ENCODE results near the gene TBCC.

TBCC gene

DNA sequence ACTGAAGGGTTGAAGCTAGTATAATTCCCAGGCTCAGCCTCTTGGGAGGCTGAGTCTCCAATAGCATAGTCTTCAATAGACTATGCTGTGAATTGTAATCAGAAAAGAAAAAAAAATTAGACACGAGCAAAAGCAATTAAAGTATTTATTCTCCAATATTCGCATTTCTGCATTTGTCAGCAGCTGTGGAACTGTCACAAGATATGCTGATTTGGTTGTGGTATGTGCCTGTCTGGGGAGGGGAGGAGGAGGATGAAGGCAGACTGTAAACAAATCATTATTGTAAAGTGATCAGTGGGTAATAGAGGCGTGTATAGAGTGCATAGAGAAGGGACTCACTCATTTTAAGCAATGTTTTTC, 25.8 kb upstream of the TBCC start:
- DNase-seq (ENCODE audit: low read depth in 3 of 3) = no peak

DNA sequence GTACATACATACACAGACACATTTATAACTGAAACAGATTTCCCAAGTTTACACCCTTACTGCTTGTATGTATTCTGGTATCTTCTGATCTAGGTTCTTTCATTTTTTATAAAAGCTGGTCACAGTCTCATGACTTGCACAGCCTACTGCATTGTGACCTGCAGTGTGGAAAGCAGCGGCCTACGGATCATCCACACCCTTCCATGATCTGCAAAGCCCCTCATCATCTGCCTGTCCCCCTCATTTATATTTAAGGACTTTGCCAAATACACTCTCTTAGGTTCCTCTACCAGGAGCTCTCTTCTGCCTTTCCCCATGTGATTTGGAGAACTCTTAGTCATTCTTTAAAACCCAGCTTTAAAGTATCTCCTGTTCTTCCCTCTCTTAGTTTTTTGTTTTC, 23.9 kb upstream of the TBCC start:
- no peak for DNase-seq (ENCODE audit: low read depth in 3 of 3)

DNA sequence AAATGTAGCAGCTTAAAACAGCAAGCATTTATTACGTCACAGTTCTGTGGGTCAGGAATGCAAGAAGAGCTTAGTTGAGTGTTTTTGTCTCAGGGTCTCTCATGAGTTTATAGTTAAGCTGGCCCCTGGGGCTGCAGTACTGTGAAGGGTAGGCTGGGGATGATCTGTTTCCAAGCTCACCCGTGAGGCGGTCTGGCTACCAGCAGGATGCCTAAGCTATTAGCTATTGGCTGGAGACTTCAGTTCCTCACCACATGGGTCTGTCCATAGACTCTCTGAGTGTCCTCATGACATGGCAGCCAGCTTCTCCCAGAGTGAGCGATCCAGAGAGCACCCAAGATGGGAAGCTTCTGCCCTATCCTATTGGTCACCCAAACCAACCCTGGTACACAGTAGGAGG, 23.1 kb upstream of the TBCC start:
- no peak for DNase-seq (ENCODE audit: low read depth in 3 of 3)

DNA sequence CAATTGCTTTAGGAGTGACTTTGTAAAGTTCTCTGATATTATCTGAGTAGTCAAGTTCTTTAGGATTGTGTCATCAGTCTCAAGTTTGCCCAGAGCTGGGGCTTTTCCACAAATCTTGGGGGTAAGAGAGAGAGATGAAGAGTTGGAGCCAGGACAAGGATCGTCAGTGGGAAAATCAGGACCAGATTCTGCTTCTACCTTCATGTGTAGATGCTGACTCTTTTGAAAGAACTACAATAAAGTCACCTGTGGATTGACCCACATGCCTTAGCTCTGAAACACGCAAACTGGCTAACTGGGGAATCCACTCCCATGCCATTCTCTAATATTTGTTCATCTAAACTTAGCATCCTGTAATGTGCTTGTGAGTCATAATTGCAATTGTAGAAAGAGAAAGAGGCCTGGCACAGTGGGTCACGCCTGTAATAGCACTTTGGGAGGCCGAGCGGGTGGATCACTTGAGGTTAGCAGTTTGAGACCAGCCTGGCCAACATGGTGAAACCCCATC, 20.3 kb upstream of the TBCC start:
- DNase-seq (ENCODE audit: low read depth in 3 of 3) = no peak

- DNase-seq (ENCODE audit: low read depth in 3 of 3) = no peak
Measured at GRCh38 chr6:42764911-42765648, 19.2 kb upstream of the TBCC start.

GRCh38 chr6:42762950-42763349, 17.0 kb upstream of the TBCC start:
- no peak for DNase-seq (ENCODE audit: low read depth in 3 of 3)

GRCh38 chr6:42762426-42762859, 16.5 kb upstream of the TBCC start:
- no peak for DNase-seq (ENCODE audit: low read depth in 3 of 3)

DNA sequence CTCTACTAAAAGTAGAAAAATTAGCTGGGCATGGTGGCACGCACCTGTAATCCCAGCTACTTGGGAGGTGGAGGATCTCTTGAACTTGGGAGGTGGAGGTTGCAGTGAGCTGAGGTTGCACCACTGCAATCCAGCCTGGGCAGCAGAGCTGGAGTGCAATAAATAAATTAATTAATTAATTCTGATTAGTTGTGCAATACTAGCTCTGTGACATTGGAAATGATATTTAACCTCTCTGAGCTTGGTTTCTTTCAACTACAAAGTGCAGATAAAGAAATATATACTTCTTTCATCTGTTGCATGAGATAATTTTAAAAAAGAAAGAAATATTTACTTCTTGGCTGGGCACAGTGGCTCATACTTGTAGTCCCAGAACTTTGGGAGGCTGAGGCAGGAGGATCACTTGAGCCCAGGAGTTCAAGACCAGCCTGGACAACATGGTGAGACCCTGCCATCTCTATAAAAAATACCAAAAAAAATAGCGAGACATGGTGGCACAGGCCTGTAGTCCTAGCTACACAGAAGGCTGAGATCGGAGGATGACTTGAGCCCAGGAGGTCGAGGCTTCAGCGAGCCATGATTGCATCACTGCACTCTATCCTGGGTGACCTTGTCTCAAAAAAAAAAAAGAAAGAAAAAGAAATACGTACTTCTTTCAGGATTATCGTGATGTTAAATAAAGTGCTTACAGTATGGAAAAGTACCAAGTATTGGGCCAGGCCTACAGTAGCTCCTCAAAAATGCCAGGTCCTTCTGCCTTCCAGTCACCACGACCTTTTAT, 15.6 kb upstream of the TBCC start:
- DNase-seq (ENCODE audit: low read depth in 3 of 3) = no peak

GRCh38 chr6:42758756-42759430, 13.0 kb upstream of the TBCC start:
- DNase-seq (ENCODE audit: low read depth in 3 of 3) = no peak

DNA sequence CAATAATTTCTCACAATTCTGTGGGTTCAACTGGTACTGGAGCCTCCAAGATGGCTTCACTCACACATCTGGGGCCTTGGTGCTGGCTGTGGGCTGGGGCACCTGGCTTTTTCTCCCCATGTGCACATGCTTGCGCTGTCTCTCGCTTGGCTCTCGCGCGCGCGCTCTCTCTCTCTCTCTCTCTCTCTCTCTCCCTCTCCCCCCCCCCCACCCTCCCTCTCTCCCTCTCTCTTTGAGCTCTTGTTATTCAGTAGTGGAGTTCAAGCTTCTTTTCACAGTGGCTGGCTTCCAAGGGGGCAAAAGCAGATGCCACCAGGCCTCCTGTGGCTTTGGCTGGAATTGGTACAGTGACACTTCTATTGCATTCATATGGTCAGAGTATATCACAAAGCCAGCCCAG, 10.8 kb upstream of the TBCC start:
- no peak for DNase-seq (ENCODE audit: low read depth in 3 of 3)

GRCh38 chr6:42754759-42755158, 8.9 kb upstream of the TBCC start:
- no peak for DNase-seq (ENCODE audit: low read depth in 3 of 3)

DNA sequence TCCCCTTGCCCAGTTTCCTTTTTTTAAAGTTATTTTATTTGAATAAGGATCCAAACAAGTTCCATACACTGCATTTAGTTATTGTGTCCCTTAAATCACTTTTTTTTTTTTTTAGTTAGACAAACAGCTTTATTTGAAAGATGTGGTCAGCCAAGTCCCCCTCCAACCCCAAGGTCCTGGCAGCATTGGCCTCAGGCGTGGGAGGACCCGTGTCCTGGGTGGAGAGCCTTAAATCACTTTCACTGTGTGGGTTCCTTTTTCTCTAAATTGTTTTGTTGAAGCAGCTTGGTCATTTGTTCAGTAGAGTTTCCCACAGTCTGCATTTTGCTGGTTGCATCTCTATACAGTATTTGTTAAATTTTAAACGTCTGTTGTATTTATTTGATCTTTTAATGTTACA, 5.2 kb upstream of the TBCC start:
- no peak for DNase-seq (ENCODE audit: low read depth in 3 of 3)

DNA sequence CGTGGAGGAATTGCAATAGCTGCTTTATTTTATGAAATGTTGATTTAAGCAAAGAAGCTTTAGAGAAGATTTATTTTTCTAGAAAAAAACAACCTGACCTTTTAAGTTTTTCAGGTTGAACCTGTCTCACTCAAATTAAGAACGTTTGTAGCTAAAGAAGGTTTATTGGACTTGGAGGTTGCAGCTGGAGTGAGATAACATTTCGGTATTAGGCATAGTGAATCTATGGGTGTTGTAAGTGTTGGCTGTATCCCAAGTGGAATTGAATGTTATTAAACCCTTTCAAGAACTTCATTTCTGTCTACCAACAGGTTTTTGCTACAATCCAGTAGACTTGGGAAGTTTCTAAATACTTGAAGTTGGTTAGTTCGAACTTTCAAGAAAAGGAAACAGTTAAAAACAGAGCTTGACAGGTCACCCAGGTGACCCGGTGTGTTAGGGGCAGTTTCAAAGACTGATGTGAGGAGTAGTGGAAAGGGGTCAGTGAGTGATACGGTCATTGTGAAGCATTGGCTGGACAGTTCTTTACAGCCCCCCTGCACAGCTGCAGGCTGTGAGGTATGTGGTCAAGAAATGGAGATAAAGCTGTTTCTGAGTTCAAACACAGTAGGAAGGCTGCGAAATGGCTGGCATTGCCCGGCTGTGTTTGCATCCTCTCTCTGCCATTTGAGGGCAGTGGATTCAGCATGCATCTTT, 2.4 kb upstream of the TBCC start:
- no peak for DNase-seq (ENCODE audit: low read depth in 3 of 3)

- DNase-seq (ENCODE audit: low read depth in 3 of 3) = peak; percentile 40 to 57 (median 48)
Measured at GRCh38 chr6:42746463-42747391, 824 bp upstream of the TBCC start.

GRCh38 chr6:42745083-42745639, 742 bp downstream of the TBCC start:
- DNase-seq (ENCODE audit: low read depth in 3 of 3) = no peak

GRCh38 chr6:42744351-42744893, 1.5 kb downstream of the TBCC start:
- DNase-seq (ENCODE audit: low read depth in 3 of 3) = no peak

- no peak for DNase-seq (ENCODE audit: low read depth in 3 of 3)
Measured at GRCh38 chr6:42742116-42742894, 3.6 kb downstream of the TBCC start.

GRCh38 chr6:42740725-42741124, 5.2 kb downstream of the TBCC start:
- DNase-seq (ENCODE audit: low read depth in 3 of 3) = no peak

DNA sequence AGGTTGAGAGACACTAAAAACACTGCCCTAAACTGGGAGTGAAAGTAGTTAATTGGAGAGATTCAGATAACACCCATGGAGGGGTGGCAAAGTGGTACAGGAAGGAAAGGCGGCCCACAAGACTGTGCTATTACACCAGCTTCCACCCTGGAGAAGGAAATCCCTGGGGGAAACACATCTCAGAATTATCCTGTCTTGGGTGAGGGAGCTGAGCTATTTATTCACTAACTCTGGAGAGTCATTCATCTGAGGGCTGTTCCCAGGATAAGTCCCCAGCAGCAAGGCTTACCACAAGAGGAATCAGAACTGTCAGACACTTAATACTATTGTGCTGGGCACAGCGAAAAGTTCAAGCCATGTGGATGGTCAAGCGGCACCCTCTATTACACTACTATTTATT, 9.9 kb downstream of the TBCC start:
- DNase-seq (ENCODE audit: low read depth in 3 of 3) = no peak
